Esophagus squamous epithelium (tissue), 4 donors: ENCODE measurements around the gene RBM19.

Source experiments
- CTCF ChIP-seq, 6 experiments: fragments of 450-650 bp in 4 of 6; fragments of 200-600 bp in 2 of 6; sonication (generic) in 2 of 6; IDR thresholded peaks; one replicate each; pipeline ENCODE4 v1.5.1; 2016 to 2019; ENCODE audit warnings: antibody characterized with exemption in 6 of 6, mild to moderate bottlenecking in 4 of 6, moderate library complexity in 4 of 6
- POLR2A ChIP-seq, 4 donors: fragments of 450-650 bp; IDR thresholded peaks; one replicate each; pipeline ENCODE4 v1.6.1; 2017; ENCODE audit warnings: antibody characterized with exemption in 4 of 4, mild to moderate bottlenecking in 4 of 4, moderate library complexity in 3 of 4

- TF ChIP-seq CTCF (IDR thresholded peaks at IDR 0.05) = no peak
- no peak for TF ChIP-seq POLR2A (IDR thresholded peaks at IDR 0.05)
Observed at GRCh38 chr12:113984464-113984863, 18.3 kb upstream of the RBM19 start.
